GM21786 (cell line): ENCODE measurements around the gene CNIH1.
A peak's percentile ranks its signal among the peaks of the same experiment; 100 is the strongest.

Experiments used
- ATAC-seq: cut with Tn5 transposase; IDR thresholded peaks from one replicate; pipeline ENCODE4 v1.9.1; 2021; ENCODE audit not compliant: unreplicated experiment

CNIH1 gene

GRCh38 chr14:54440873-54441868 is at the start of gene CNIH1:
Gene CNIH1 (minus strand): TSS chr14:54441374. CDS start chr14:54441327, 47 bp downstream.
- ATAC-seq = peak; percentile 95

- no peak for ATAC-seq
Measured at GRCh38 chr14:54490445-54491175, 49.4 kb upstream of the CNIH1 start.

GRCh38 chr14:54489731-54490444 is 48.7 kb upstream of the CNIH1 start:
- no peak for ATAC-seq

- no peak for ATAC-seq
Measured at GRCh38 chr14:54489318-54489683, 48.1 kb upstream of the CNIH1 start.

- peak; percentile 87 for ATAC-seq
Measured at GRCh38 chr14:54488646-54489317, 47.6 kb upstream of the CNIH1 start, which contains the start of gene GMFB. Gene GMFB (minus strand): TSS chr14:54488980. CDS start chr14:54488927, 53 bp downstream.

- peak; percentile 12 for ATAC-seq
Measured at GRCh38 chr14:54488318-54488645, 47.1 kb upstream of the CNIH1 start.

- no peak for ATAC-seq
Measured at GRCh38 chr14:54487771-54488170, 46.6 kb upstream of the CNIH1 start.

- no peak for ATAC-seq
Measured at GRCh38 chr14:54486685-54487084, 45.5 kb upstream of the CNIH1 start.

- no peak for ATAC-seq
Measured at GRCh38 chr14:54483846-54484245, 42.7 kb upstream of the CNIH1 start.

GRCh38 chr14:54483073-54483745 is 42.0 kb upstream of the CNIH1 start:
- ATAC-seq = peak; percentile 36

- ATAC-seq = no peak
Measured at GRCh38 chr14:54481695-54482094, 40.5 kb upstream of the CNIH1 start.

GRCh38 chr14:54480830-54481562 is 39.8 kb upstream of the CNIH1 start:
- no peak for ATAC-seq

GRCh38 chr14:54478636-54479215 is 37.6 kb upstream of the CNIH1 start:
- ATAC-seq = no peak

GRCh38 chr14:54475911-54476310 is 34.7 kb upstream of the CNIH1 start:
- ATAC-seq = no peak

- no peak for ATAC-seq
Measured at GRCh38 chr14:54475187-54475899, 34.2 kb upstream of the CNIH1 start.

- no peak for ATAC-seq
Measured at GRCh38 chr14:54474232-54474793, 33.1 kb upstream of the CNIH1 start.

GRCh38 chr14:54472315-54472714 is 31.1 kb upstream of the CNIH1 start:
- no peak for ATAC-seq

GRCh38 chr14:54471641-54472040 is 30.5 kb upstream of the CNIH1 start:
- ATAC-seq = no peak
